ENCODE data around the gene NCAPG.

Gene NCAPG

GRCh38 chr4:17867276-17867675 lies 56.5 kb downstream of the NCAPG start:
- H3K36me3 ChIP-seq (ENCODE audit: control insufficient read depth in 1 of 2, insufficient read depth in 2 of 2, low read length in 2 of 2) = no peaks in the 10 kb centered on the region
- no peak overlapping the region for H3K9ac ChIP-seq (ENCODE audit: low read depth in 1 of 2, low read length in 2 of 2)
- peaks cover 0 to 2% of the 10 kb centered on the region in 2 donors for H3K9me3 ChIP-seq (ENCODE audit: control insufficient read depth in 1 of 2, low read length in 2 of 2)
- H3K27ac ChIP-seq (ENCODE audit: low read depth, low read length) = no peak overlapping the region
- H3K27me3 ChIP-seq (ENCODE audit: control insufficient read depth in 1 of 2, insufficient read depth in 2 of 2, low read length in 2 of 2) = no peaks in the 10 kb centered on the region
- no peaks in the 10 kb centered on the region for H3K4me1 ChIP-seq (ENCODE audit: control insufficient read depth in 1 of 2, insufficient read depth in 2 of 2, low read length in 2 of 2)
- H3K4me3 ChIP-seq (ENCODE audit: low read depth in 1 of 2, low read length in 2 of 2) = no peak overlapping the region

GRCh38 chr4:17869327-17869726 lies 58.5 kb downstream of the NCAPG start:
- no peak overlapping the region for H3K9ac ChIP-seq (ENCODE audit: low read depth in 1 of 2, low read length in 2 of 2)
- no peaks in the 10 kb centered on the region for H3K9me3 ChIP-seq (ENCODE audit: control insufficient read depth in 1 of 2, low read length in 2 of 2)
- H3K36me3 ChIP-seq (ENCODE audit: control insufficient read depth in 1 of 2, insufficient read depth in 2 of 2, low read length in 2 of 2) = no peaks in the 10 kb centered on the region
- no peaks in the 10 kb centered on the region for H3K4me1 ChIP-seq (ENCODE audit: control insufficient read depth in 1 of 2, insufficient read depth in 2 of 2, low read length in 2 of 2)
- H3K4me3 ChIP-seq (ENCODE audit: low read depth in 1 of 2, low read length in 2 of 2) = no peak overlapping the region
- no peak overlapping the region for H3K27ac ChIP-seq (ENCODE audit: low read depth, low read length)
- H3K27me3 ChIP-seq (ENCODE audit: control insufficient read depth in 1 of 2, insufficient read depth in 2 of 2, low read length in 2 of 2) = no peaks in the 10 kb centered on the region

GRCh38 chr4:17875402-17876070 lies 64.8 kb downstream of the NCAPG start:
- no peaks in the 10 kb centered on the region for H3K36me3 ChIP-seq (ENCODE audit: control insufficient read depth in 1 of 2, insufficient read depth in 2 of 2, low read length in 2 of 2)

GRCh38 chr4:17876943-17877342 lies 66.2 kb downstream of the NCAPG start:
- no peaks in the 10 kb centered on the region for H3K36me3 ChIP-seq (ENCODE audit: control insufficient read depth in 1 of 2, insufficient read depth in 2 of 2, low read length in 2 of 2)
- no peaks in the 10 kb centered on the region for H3K9me3 ChIP-seq (ENCODE audit: control insufficient read depth in 1 of 2, low read length in 2 of 2)
- no peak overlapping the region for H3K9ac ChIP-seq (ENCODE audit: low read depth in 1 of 2, low read length in 2 of 2)
- H3K4me3 ChIP-seq (ENCODE audit: low read depth in 1 of 2, low read length in 2 of 2) = no peak overlapping the region
- H3K4me1 ChIP-seq (ENCODE audit: control insufficient read depth in 1 of 2, insufficient read depth in 2 of 2, low read length in 2 of 2) = no peaks in the 10 kb centered on the region
- no peak overlapping the region for H3K27ac ChIP-seq (ENCODE audit: low read depth, low read length)
- no peaks in the 10 kb centered on the region for H3K27me3 ChIP-seq (ENCODE audit: control insufficient read depth in 1 of 2, insufficient read depth in 2 of 2, low read length in 2 of 2)

More at GRCh38 chr4:17875402-17876070, 64.8 kb downstream of the NCAPG start:
- H3K9me3 ChIP-seq (ENCODE audit: control insufficient read depth in 1 of 2, low read length in 2 of 2) = no peaks in the 10 kb centered on the region
- H3K4me1 ChIP-seq (ENCODE audit: control insufficient read depth in 1 of 2, insufficient read depth in 2 of 2, low read length in 2 of 2) = no peaks in the 10 kb centered on the region
- no peak overlapping the region for H3K27ac ChIP-seq (ENCODE audit: low read depth, low read length)
- H3K27me3 ChIP-seq (ENCODE audit: control insufficient read depth in 1 of 2, insufficient read depth in 2 of 2, low read length in 2 of 2) = no peaks in the 10 kb centered on the region
- H3K4me3 ChIP-seq (ENCODE audit: low read depth in 1 of 2, low read length in 2 of 2) = no peak overlapping the region
- no peak overlapping the region for H3K9ac ChIP-seq (ENCODE audit: low read depth in 1 of 2, low read length in 2 of 2)

- no peak overlapping the region for H3K4me3 ChIP-seq (ENCODE audit: low read depth in 1 of 2, low read length in 2 of 2)
- H3K36me3 ChIP-seq (ENCODE audit: control insufficient read depth in 1 of 2, insufficient read depth in 2 of 2, low read length in 2 of 2) = no peaks in the 10 kb centered on the region
- H3K27ac ChIP-seq (ENCODE audit: low read depth, low read length) = no peak overlapping the region
- H3K4me1 ChIP-seq (ENCODE audit: control insufficient read depth in 1 of 2, insufficient read depth in 2 of 2, low read length in 2 of 2) = no peaks in the 10 kb centered on the region
- H3K27me3 ChIP-seq (ENCODE audit: control insufficient read depth in 1 of 2, insufficient read depth in 2 of 2, low read length in 2 of 2) = no peaks in the 10 kb centered on the region
- H3K9ac ChIP-seq (ENCODE audit: low read depth in 1 of 2, low read length in 2 of 2) = no peak overlapping the region
- no peaks in the 10 kb centered on the region for H3K9me3 ChIP-seq (ENCODE audit: control insufficient read depth in 1 of 2, low read length in 2 of 2)
These were observed 66.9 kb downstream of the NCAPG start for GRCh38 chr4:17877661-17878060.

GRCh38 chr4:17884063-17884462 lies 73.3 kb downstream of the NCAPG start:
- Histone ChIP-seq H3K36me3 (ENCODE audit: control insufficient read depth in 1 of 2, insufficient read depth in 2 of 2, low read length in 2 of 2) (peaks cover 0 to 5% of the 10 kb centered on the region in 2 donors), H3K4me1 (ENCODE audit: control insufficient read depth in 1 of 2, insufficient read depth in 2 of 2, low read length in 2 of 2) (no peaks in the 10 kb centered on the region), H3K27ac (ENCODE audit: low read depth, low read length) (no peak overlapping the region), H3K4me3 (ENCODE audit: low read depth in 1 of 2, low read length in 2 of 2) (no peak overlapping the region), H3K27me3 (ENCODE audit: control insufficient read depth in 1 of 2, insufficient read depth in 2 of 2, low read length in 2 of 2) (no peaks in the 10 kb centered on the region), H3K9me3 (ENCODE audit: control insufficient read depth in 1 of 2, low read length in 2 of 2) (no peaks in the 10 kb centered on the region), H3K9ac (ENCODE audit: low read depth in 1 of 2, low read length in 2 of 2) (no peak overlapping the region)

GRCh38 chr4:17884511-17884910 lies 73.7 kb downstream of the NCAPG start:
- H3K9ac ChIP-seq (ENCODE audit: low read depth in 1 of 2, low read length in 2 of 2) = no peak overlapping the region
- H3K27ac ChIP-seq (ENCODE audit: low read depth, low read length) = no peak overlapping the region
- no peaks in the 10 kb centered on the region for H3K27me3 ChIP-seq (ENCODE audit: control insufficient read depth in 1 of 2, insufficient read depth in 2 of 2, low read length in 2 of 2)
- H3K4me3 ChIP-seq (ENCODE audit: low read depth in 1 of 2, low read length in 2 of 2) = no peak overlapping the region
- H3K4me1 ChIP-seq (ENCODE audit: control insufficient read depth in 1 of 2, insufficient read depth in 2 of 2, low read length in 2 of 2) = no peaks in the 10 kb centered on the region
- no peaks in the 10 kb centered on the region for H3K9me3 ChIP-seq (ENCODE audit: control insufficient read depth in 1 of 2, low read length in 2 of 2)
- H3K36me3 ChIP-seq (ENCODE audit: control insufficient read depth in 1 of 2, insufficient read depth in 2 of 2, low read length in 2 of 2) = peaks cover 0 to 5% of the 10 kb centered on the region in 2 donors

GRCh38 chr4:17889692-17890091 lies 78.9 kb downstream of the NCAPG start:
- no peaks in the 10 kb centered on the region for H3K4me1 ChIP-seq (ENCODE audit: control insufficient read depth in 1 of 2, insufficient read depth in 2 of 2, low read length in 2 of 2)
- H3K9me3 ChIP-seq (ENCODE audit: control insufficient read depth in 1 of 2, low read length in 2 of 2) = no peaks in the 10 kb centered on the region
- no peak overlapping the region for H3K9ac ChIP-seq (ENCODE audit: low read depth in 1 of 2, low read length in 2 of 2)
- H3K36me3 ChIP-seq (ENCODE audit: control insufficient read depth in 1 of 2, insufficient read depth in 2 of 2, low read length in 2 of 2) = peaks cover 0 to 2% of the 10 kb centered on the region in 2 donors
- H3K27ac ChIP-seq (ENCODE audit: low read depth, low read length) = no peak overlapping the region
- H3K27me3 ChIP-seq (ENCODE audit: control insufficient read depth in 1 of 2, insufficient read depth in 2 of 2, low read length in 2 of 2) = no peaks in the 10 kb centered on the region
- H3K4me3 ChIP-seq (ENCODE audit: low read depth in 1 of 2, low read length in 2 of 2) = no peak overlapping the region

- Histone ChIP-seq H3K4me1 (ENCODE audit: control insufficient read depth in 1 of 2, insufficient read depth in 2 of 2, low read length in 2 of 2) (peaks cover 0 to 11% of the 10 kb centered on the region in 2 donors), H3K4me3 (ENCODE audit: low read depth in 1 of 2, low read length in 2 of 2) (no peak overlapping the region), H3K27me3 (ENCODE audit: control insufficient read depth in 1 of 2, insufficient read depth in 2 of 2, low read length in 2 of 2) (no peaks in the 10 kb centered on the region), H3K27ac (ENCODE audit: low read depth, low read length) (no peak overlapping the region), H3K9ac (ENCODE audit: low read depth in 1 of 2, low read length in 2 of 2) (no peak overlapping the region), H3K36me3 (ENCODE audit: control insufficient read depth in 1 of 2, insufficient read depth in 2 of 2, low read length in 2 of 2) (no peaks in the 10 kb centered on the region), H3K9me3 (ENCODE audit: control insufficient read depth in 1 of 2, low read length in 2 of 2) (no peaks in the 10 kb centered on the region)
These were observed 83.6 kb downstream of the NCAPG start for GRCh38 chr4:17894421-17894820.

Data from duodenal mucosa (tissue), 2 donors.